RWPE2 (cell line): ENCODE data around the gene LCN2.

Source experiments
- ATAC-seq: fragments of 200-7000 bp; cut with Tn5 transposase; 3 replicates; pipeline ENCODE4 v1.9.1; 2021; ENCODE audit warnings: low read depth
- DNase-seq: peaks from one replicate; pipeline ENCODE4 v3.0.0-alpha.2; 2020; ENCODE audit warnings: low spot score
- H3K27ac ChIP-seq: fragments of 450-650 bp; 2 replicates; pipeline ENCODE4 v1.5.1; 2017; ENCODE audit warnings: mild to moderate bottlenecking; ENCODE audit not compliant: poor library complexity, severe bottlenecking
- H3K27me3 ChIP-seq: fragments of 250-450 bp; sonication (Bioruptor Pico); 2 replicates; pipeline ENCODE4 v1.5.1; 2021; ENCODE audit warnings: mild to moderate bottlenecking, moderate library complexity; ENCODE audit not compliant: insufficient read depth, poor library complexity, severe bottlenecking
- H3K36me3 ChIP-seq: fragments of 250-450 bp; sonication (Bioruptor Pico); 2 replicates; pipeline ENCODE4 v1.5.1; 2020; ENCODE audit warnings: low read depth, mild to moderate bottlenecking, moderate library complexity
- H3K4me1 ChIP-seq: fragments of 250-450 bp; sonication (Bioruptor Pico); 2 replicates; pipeline ENCODE4 v1.5.1; 2021; ENCODE audit warnings: mild to moderate bottlenecking, moderate library complexity; ENCODE audit not compliant: insufficient read depth, poor library complexity, severe bottlenecking
- H3K4me3 ChIP-seq: fragments of 250-450 bp; sonication (Bioruptor Pico); 2 replicates; pipeline ENCODE4 v1.5.1; 2021; ENCODE audit warnings: mild to moderate bottlenecking, moderate library complexity; ENCODE audit not compliant: severe bottlenecking
- H3K9me3 ChIP-seq: fragments of 250-450 bp; sonication (Bioruptor Pico); 2 replicates; pipeline ENCODE4 v1.5.1; 2021; ENCODE audit warnings: mild to moderate bottlenecking, moderate library complexity; ENCODE audit not compliant: severe bottlenecking
- TF ChIP-seq, protein P1 (sequence below): fragments of 450-650 bp; IDR thresholded peaks from one replicate; pipeline ENCODE4 v1.5.1; 2017; ENCODE audit warnings: mild to moderate bottlenecking, moderate library complexity; ENCODE audit not compliant: poor library complexity, severe bottlenecking

The LCN2 gene

DNA sequence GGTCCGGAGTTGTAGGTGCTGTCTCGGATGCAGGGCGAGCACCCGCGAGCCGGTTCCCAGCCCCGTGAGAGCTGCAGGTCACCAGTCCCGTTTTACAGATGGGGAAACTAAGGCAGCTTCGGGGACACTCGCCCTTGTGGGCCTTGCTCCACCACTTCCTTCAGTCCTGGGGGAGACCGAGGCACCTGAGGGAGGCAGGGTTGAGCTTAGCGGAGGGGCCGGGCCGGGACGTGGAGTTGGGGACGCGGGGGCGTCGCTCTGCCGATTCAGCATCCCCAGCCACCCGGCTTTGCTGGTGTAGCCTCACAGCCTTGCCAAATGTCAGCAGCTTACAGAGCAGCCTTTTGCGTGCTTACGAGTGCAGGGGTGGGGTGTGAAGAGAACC is 11.3 kb downstream of the LCN2 start:
- H3K27ac ChIP-seq = peak overlapping the region; percentile 26
- H3K9me3 ChIP-seq = no peaks in the 10 kb centered on the region
- no peak for ATAC-seq
- no peaks in the 10 kb centered on the region for H3K4me1 ChIP-seq
- H3K4me3 ChIP-seq = peak overlapping the region; percentile 89
- TF ChIP-seq, protein P1, sequence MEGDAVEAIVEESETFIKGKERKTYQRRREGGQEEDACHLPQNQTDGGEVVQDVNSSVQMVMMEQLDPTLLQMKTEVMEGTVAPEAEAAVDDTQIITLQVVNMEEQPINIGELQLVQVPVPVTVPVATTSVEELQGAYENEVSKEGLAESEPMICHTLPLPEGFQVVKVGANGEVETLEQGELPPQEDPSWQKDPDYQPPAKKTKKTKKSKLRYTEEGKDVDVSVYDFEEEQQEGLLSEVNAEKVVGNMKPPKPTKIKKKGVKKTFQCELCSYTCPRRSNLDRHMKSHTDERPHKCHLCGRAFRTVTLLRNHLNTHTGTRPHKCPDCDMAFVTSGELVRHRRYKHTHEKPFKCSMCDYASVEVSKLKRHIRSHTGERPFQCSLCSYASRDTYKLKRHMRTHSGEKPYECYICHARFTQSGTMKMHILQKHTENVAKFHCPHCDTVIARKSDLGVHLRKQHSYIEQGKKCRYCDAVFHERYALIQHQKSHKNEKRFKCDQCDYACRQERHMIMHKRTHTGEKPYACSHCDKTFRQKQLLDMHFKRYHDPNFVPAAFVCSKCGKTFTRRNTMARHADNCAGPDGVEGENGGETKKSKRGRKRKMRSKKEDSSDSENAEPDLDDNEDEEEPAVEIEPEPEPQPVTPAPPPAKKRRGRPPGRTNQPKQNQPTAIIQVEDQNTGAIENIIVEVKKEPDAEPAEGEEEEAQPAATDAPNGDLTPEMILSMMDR = no peak
- H3K36me3 ChIP-seq = peaks cover 22% of the 10 kb centered on the region
- DNase-seq = peak; percentile 54
- no peaks in the 10 kb centered on the region for H3K27me3 ChIP-seq

- no peak overlapping the region for H3K4me3 ChIP-seq
- no peaks in the 10 kb centered on the region for H3K27me3 ChIP-seq
- peaks cover 28% of the 10 kb centered on the region for H3K36me3 ChIP-seq
- TF ChIP-seq, protein P1 = no peak
- H3K4me1 ChIP-seq = no peaks in the 10 kb centered on the region
- no peak overlapping the region for H3K27ac ChIP-seq
- H3K9me3 ChIP-seq = no peaks in the 10 kb centered on the region
- DNase-seq = no peak
- ATAC-seq = no peak
Observed at GRCh38 chr9:128161215-128161902, 12.1 kb downstream of the LCN2 start.

GRCh38 chr9:128162215-128163026 is 13.2 kb downstream of the LCN2 start:
- H3K4me1 ChIP-seq = no peaks in the 10 kb centered on the region
- TF ChIP-seq, protein P1 = no peak

DNA sequence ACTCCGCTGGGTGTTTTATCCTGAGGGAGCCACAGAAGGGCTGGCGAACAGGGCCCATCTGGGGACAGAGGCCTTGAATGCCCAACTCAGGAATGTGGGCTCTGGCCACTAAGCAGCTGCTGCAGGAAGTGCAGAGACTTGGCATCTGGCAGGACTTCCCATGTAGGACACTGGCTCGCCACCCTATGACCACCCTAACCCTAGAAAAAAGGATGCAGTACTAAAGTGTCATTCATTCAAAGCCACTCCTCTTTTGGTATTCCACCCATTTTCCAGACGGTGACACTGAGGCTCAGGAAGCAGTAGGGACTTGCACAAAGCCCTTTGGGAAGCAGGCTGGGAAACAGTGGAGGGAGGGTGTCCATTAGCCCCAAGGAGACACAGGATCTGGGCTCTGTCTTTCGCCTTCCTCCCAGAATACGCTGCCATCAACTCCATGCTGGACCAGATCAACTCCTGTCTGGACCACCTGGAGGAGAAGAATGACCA is 13.8 kb downstream of the LCN2 start:
- no peak overlapping the region for H3K4me3 ChIP-seq
- H3K36me3 ChIP-seq = peaks cover 45% of the 10 kb centered on the region
- TF ChIP-seq, protein P1 = no peak
- H3K27ac ChIP-seq = no peak overlapping the region
- ATAC-seq = no peak
- no peaks in the 10 kb centered on the region for H3K4me1 ChIP-seq
- H3K9me3 ChIP-seq = no peaks in the 10 kb centered on the region
- peak; percentile 38 for DNase-seq
- H3K27me3 ChIP-seq = no peaks in the 10 kb centered on the region

More at GRCh38 chr9:128162215-128163026, 13.2 kb downstream of the LCN2 start:
- Histone ChIP-seq H3K4me3 (no peak overlapping the region), H3K36me3 (peaks cover 38% of the 10 kb centered on the region), H3K9me3 (no peaks in the 10 kb centered on the region), H3K27ac (no peak overlapping the region), H3K27me3 (no peaks in the 10 kb centered on the region)
- ATAC-seq (no peak), DNase-seq (peak; percentile 40)
